Glutamatergic neuron (in vitro differentiated cells): Measurements from ENCODE around the gene PLXNA2. TPM values are rescaled to one million over a fixed set of nuclear protein-coding genes. Genes with fewer than 3 reads are reported as not detected.

Experiments used
- DNase-seq: peaks from one replicate; pipeline ENCODE4 v3.0.0; 2022
- H3K27ac Mint-ChIP-seq: one replicate; pipeline ENCODE4 v1.8.0; 2020; ENCODE audit warnings: mild to moderate bottlenecking, mixed read lengths, inconsistent platforms; ENCODE audit not compliant: unreplicated experiment
- H3K27me3 Mint-ChIP-seq: one replicate; pipeline ENCODE4 v1.8.0; 2020; ENCODE audit warnings: mild to moderate bottlenecking, moderate library complexity, mixed read lengths, inconsistent platforms; ENCODE audit not compliant: unreplicated experiment
- H3K36me3 Mint-ChIP-seq: one replicate; pipeline ENCODE4 v1.8.0; 2020; ENCODE audit warnings: mild to moderate bottlenecking, mixed read lengths, inconsistent platforms; ENCODE audit not compliant: unreplicated experiment
- H3K4me1 Mint-ChIP-seq: one replicate; pipeline ENCODE4 v1.8.0; 2020; ENCODE audit warnings: mild to moderate bottlenecking, low read depth, mixed read lengths, inconsistent platforms; ENCODE audit not compliant: unreplicated experiment
- H3K4me3 Mint-ChIP-seq: one replicate; pipeline ENCODE4 v1.8.0; 2020; ENCODE audit warnings: mild to moderate bottlenecking, mixed read lengths, inconsistent platforms; ENCODE audit not compliant: unreplicated experiment
- H3K9me3 Mint-ChIP-seq: one replicate; pipeline ENCODE4 v1.8.0; 2020; ENCODE audit warnings: mild to moderate bottlenecking, moderate library complexity, mixed read lengths, inconsistent platforms; ENCODE audit not compliant: unreplicated experiment
- CTCF ChIP-seq: fragments of 200-600 bp; sonication (generic); IDR thresholded peaks from one replicate; pipeline ENCODE4 v1.5.0; 2021; ENCODE audit not compliant: partially characterized antibody, unreplicated experiment
- total RNA-seq: library from RNA; stranded (reverse); fragmentation: NEBNext Ultra II Directional; extraction: Animal tissue kit (Norgen Biotek cat#: 25700); gene quantifications from one replicate; pipeline ENCODE4 v1.2.1, GENCODE V29; 2021; ENCODE audit not compliant: unreplicated experiment

PLXNA2 gene
- total RNA-seq, 1 donor from 2014 or later, result 66.0 TPM

- peaks cover 6% of the 10 kb centered on the region for H3K27me3 Mint-ChIP-seq
- H3K4me1 Mint-ChIP-seq, result peaks cover 18% of the 10 kb centered on the region
- no peaks in the 10 kb centered on the region for H3K36me3 Mint-ChIP-seq
- no peak for TF ChIP-seq CTCF
- no peak overlapping the region for H3K27ac Mint-ChIP-seq
- H3K4me3 Mint-ChIP-seq, result no peak overlapping the region
- no peak for DNase-seq
- H3K9me3 Mint-ChIP-seq, result peaks cover 1% of the 10 kb centered on the region
Observed at GRCh38 chr1:208110296-208110695, 133.9 kb downstream of the PLXNA2 start.

- TF ChIP-seq CTCF, result no peak
- Mint-ChIP-seq H3K27me3 (peaks cover 6% of the 10 kb centered on the region), H3K27ac (no peak overlapping the region), H3K36me3 (no peaks in the 10 kb centered on the region), H3K9me3 (peaks cover 1% of the 10 kb centered on the region), H3K4me3 (no peak overlapping the region), H3K4me1 (peaks cover 22% of the 10 kb centered on the region)
- DNase-seq, result no peak
Observed at GRCh38 chr1:208108646-208109330, 135.4 kb downstream of the PLXNA2 start.

- Mint-ChIP-seq H3K9me3 (peaks cover 1% of the 10 kb centered on the region), H3K4me1 (peaks cover 22% of the 10 kb centered on the region)
Observed at GRCh38 chr1:208108213-208108608, 136.0 kb downstream of the PLXNA2 start.

GRCh38 chr1:208107425-208108212 is 136.6 kb downstream of the PLXNA2 start:
- H3K4me1 Mint-ChIP-seq, result peaks cover 22% of the 10 kb centered on the region
- no peak overlapping the region for H3K4me3 Mint-ChIP-seq
- no peak for DNase-seq
- H3K27me3 Mint-ChIP-seq, result peaks cover 6% of the 10 kb centered on the region
- no peaks in the 10 kb centered on the region for H3K36me3 Mint-ChIP-seq
- H3K9me3 Mint-ChIP-seq, result peaks cover 1% of the 10 kb centered on the region
- H3K27ac Mint-ChIP-seq, result peak overlapping the region; percentile 4
- no peak for TF ChIP-seq CTCF

More at GRCh38 chr1:208108213-208108608, 136.0 kb downstream of the PLXNA2 start:
- Mint-ChIP-seq H3K27me3 (peaks cover 6% of the 10 kb centered on the region), H3K27ac (no peak overlapping the region), H3K36me3 (no peaks in the 10 kb centered on the region), H3K4me3 (no peak overlapping the region)
- DNase-seq, result no peak
- no peak for TF ChIP-seq CTCF

DNA sequence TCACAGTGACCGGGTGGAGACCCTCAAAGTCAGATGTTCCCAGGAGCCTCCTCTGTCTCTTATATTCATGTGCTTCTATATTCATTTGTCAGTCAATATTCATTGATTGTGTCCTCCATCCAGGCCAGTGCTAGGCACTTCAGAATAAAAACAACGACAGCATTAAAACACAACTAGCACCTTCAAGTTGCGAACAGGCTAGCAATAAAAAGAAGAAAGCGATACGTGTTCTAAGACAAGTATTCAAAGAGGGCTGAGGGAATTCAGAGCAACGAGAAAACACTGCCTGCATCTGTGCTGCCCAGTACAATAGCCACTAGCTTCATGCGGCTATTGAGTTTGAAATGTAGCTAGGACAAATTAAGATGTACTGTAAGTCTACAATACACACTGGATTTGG is 138.0 kb downstream of the PLXNA2 start:
- Mint-ChIP-seq H3K27me3 (peaks cover 6% of the 10 kb centered on the region), H3K9me3 (peaks cover 5% of the 10 kb centered on the region), H3K27ac (no peak overlapping the region), H3K4me3 (no peak overlapping the region), H3K36me3 (no peaks in the 10 kb centered on the region), H3K4me1 (peaks cover 26% of the 10 kb centered on the region)
- DNase-seq, result no peak
- TF ChIP-seq CTCF, result no peak
